ENCODE results near the gene HDDC3.

Gene HDDC3

DNA sequence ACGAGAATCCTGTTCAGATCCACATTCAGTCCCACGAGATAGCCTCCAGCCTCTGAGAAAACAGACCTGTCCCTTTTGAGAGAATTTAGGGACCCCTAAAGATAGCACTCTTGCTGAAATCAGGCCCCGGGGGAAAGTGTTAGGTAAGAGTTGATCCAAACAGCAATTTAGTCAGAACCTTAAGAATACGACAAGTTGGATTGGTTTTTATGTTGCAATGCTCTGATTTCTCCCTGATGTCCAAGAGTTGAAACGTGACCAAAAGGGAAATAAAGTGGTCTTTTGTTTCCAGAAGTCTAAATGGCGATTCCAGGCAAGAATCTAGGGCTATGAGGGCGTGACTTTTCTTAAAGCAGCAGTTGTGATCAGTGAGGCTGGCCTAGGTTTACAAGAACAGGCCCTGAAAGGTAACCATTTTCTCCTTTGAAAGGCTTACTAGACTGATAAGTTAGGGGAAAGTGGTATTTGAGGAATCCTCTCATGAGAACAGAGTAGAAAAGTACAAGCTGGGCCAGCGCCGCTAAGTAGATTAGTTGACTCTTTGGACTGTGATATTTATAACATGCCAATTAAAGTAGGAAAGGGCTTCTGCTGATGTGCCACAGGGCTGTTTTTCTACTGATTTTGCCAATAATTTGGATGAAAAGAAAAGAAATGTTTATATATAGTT lies 24.4 kb downstream of the HDDC3 start:
- DNase-seq = no peak

DNA sequence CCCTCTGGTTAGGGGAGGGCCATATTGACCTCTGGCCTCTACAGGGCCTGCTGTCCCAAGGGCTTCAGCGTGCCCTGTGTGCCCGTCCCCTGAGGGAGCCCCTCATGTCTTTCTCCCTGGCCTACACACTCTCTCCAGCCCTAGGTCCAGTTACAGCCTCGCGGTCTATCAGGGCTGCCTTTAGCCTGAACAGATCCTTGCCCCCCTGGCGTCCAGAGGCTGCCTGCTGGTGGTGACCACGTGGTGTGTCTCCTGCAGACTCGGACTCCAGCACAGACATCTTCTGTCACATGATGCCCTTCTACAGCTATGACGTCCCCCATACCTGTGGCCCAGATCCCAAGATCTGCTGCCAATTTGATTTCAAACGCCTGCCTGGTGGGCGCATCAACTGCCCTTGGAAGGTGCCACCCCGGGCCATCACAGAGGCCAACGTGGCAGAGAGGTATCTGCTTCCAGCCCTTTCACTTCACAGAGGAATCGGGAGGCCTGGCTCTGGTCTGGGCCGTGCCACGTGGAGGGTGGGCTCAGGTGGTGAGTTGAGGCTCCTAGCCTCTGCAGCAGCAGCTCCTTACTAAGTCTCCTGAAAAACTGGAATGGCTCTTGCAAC lies 25.2 kb downstream of the HDDC3 start:
- DNase-seq = no peak

DNA sequence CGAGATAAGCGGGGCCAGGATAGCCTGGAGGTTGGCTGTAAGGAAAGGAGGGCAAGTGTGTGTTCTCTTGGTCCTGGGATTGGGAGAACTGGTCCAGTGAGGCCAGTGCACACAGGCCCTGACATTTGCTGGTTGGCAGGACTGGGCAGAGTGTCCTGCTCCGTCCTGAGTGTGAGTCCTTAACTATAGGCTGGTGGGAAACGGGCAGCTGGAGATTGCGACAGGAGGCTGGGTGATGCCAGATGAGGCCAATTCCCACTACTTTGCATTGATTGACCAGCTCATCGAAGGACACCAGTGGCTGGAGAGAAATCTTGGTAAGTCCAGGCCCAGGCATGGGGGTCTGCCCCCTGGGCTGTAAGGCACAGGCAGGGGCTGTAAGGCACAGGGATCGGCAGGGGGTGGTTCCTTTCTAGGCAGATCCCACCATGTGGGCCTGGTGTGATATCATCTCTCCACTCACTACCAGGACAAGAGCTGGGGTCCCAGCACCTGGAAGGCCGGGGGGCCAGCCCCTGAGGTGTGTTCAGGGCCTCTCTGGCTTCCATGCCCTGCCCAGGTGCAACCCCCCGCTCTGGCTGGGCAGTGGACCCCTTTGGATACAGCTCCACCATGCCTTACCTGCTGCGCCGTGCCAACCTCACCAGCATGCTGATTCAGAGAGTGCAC lies 26.0 kb downstream of the HDDC3 start:
- no peak for DNase-seq

DNA sequence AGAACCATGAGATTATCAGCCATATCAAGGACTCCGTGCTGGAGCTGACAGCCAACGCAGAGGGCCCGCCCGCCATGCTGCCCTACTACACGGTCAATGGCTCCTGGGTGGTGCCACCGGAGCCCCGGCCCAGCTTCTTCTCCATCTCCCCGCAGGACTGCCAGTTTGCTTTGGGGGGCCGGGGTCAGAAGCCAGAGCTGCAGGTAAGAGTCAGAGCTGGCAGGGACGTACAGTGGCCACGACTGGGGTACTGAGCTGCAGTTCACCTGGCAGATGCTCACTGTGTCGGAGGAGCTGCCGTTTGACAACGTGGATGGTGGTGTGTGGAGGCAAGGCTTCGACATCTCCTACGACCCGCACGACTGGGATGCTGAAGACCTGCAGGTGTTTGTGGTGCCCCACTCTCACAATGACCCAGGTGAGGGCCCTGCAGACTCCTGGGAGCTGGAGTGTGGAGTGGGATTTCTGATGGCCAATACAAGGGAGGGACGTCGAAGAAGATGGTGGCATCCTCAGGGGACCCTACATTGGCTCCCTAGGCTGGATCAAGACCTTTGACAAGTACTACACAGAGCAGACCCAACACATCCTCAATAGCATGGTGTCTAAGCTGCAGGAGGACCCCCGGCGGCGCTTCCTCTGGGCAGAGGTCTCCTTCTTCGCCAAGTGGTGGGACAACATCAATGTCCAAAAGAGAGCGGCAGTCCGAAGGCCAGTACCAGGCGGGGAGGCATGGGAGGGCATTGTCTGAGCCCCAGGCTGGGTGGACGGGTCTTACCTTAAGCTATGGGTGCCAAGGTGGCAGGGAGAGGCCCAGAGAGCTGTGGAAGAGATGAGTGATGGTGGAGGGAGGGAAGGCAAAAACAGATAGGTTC lies 26.8 kb downstream of the HDDC3 start:
- DNase-seq = no peak

DNA sequence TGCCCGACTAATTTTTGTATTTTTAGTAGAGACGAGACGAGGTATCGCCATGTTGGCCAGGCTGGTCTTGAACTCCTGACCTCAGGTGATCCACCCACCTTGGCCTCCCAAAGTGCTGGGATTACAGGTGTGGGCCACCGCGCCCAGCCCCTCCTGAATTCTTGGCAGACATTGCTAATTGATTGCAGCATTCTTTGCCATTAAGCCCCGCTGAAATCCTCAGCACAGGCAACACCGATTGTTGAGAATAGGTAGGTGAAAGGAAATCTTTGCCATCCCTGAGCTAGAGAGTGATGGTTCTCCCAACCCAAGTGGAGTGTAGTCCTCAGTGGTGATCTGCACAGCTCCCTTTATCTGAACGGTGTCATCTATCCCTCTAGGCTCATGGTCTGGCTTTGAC lies 27.6 kb downstream of the HDDC3 start:
- no peak for DNase-seq

DNA sequence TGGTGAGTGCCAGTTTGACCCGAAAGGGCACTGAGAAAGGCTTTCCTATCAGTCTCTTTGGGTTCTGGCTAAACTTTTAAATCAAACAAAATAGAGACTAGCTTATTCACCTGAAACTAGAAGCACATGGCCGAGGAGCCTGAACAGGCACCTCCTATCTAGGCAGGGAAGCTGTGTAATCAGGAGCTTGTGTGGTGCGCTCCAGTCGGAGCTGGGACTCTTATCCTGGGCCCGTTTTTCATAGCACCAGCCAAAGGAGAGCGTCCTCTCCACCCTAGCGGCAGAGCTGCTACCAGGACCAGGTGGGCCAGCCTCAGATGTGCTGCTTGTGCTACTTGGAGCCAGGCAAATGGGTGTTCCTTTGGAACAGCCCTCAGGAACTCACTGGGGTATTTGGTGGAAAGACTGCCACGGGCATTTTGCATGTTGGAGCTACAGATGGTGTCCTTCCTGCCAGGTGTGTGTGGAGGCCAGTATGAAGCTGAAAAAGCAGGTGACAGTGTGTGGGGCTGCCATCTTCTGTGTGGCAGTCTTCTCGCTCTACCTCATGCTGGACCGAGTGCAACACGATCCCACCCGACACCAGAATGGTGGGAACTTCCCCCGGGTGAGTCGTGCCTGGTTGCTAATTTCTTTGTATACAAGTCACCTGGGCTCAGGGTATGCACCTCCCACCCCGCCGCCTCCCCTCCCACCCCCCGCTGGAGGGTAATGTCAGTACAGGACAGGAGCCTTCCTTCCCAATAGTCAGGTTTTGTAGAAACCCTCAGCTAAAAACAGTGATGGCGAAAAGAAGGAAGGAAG lies 28.4 kb downstream of the HDDC3 start:
- no peak for DNase-seq

DNA sequence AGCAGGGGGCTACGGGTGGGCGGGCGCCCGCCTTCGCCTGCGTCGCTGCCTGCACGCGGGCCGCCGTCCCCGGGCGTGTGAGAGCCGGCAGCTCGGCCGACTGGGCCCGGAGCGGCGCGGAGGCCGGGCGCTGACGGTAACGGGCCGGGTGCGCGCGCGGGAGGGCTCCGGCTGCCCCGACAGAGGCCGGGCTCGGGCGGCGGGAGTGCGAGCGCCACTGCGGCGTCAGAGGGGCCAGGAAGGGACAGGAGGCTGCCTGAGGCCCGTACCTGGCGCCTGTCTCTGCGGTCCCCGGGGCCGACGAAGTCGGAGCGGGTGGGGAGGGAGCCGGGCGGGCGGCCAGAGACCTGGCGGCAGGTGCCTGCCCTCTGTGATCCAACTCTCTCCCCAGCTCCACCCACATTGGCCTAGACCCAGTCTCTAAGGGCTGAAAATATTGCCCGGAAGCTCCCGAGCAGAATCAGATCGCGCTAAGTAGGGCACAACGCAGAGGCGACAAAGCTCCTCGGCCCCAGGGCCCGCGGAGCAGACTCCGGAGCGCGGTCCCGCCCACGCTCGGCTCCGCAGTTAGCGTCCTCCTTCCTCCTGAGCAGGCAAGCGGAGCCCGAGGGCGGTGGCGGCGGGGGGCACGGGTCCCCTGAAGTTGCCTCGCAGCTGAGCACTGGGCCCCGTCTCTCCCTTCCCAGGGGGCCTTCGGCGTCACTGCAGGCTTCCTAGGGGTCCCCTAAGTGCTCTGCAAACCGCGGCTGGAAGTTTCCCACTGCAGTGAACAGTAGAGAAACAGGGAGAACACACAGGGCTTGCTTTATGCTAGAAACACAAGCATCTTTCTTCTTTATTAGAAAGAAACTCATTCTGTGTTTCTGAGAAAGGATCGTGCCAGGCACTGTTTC lies 29.3 kb downstream of the HDDC3 start, which contains the start of gene MAN2A2:
TSS of gene MAN2A2 (plus strand) at position 463 of the 893 bp plus-strand sequence. CDS start 906 bp downstream, outside the sequence.
- peak; percentile 61 to 76 for DNase-seq

DNA sequence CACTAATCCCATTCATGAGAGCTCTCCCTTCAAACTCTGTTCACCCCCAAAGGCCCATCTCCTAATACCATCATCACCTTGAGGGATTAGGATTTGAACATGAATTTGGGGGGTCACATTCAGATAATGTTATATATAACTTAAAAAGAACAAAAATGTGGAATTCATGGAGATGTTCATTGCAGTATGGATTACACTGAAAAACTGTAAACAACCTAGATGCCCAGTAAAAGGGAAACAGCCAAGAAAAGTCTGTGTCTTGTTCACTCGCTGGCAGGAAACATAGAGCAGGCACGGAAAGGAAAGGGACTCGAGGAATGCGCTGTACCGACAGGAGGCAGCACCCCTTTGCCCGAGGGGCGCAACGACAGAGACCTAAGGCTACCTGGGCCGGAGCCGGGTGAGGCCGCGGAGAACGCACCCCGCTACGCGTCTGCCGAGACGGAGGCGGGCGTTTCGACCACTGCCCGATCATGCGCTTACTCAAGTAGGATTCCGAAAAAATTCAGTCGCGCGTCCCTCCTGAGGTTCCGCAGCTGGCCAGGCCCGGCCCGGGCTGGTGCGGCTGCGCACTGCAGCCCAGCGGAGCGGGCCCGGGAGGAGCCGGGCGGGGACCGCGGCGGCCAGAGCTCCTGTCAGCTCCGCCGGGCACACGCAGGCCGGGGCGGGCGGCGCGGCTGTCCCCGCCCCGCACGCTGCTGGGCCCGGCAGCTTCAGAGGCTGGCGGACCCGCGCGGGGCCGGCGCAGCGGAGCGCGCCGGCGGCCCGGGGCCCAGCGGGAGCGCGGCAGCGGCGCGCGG lies 30.1 kb downstream of the HDDC3 start:
- DNase-seq = peak; percentile 73 to 74

DNA sequence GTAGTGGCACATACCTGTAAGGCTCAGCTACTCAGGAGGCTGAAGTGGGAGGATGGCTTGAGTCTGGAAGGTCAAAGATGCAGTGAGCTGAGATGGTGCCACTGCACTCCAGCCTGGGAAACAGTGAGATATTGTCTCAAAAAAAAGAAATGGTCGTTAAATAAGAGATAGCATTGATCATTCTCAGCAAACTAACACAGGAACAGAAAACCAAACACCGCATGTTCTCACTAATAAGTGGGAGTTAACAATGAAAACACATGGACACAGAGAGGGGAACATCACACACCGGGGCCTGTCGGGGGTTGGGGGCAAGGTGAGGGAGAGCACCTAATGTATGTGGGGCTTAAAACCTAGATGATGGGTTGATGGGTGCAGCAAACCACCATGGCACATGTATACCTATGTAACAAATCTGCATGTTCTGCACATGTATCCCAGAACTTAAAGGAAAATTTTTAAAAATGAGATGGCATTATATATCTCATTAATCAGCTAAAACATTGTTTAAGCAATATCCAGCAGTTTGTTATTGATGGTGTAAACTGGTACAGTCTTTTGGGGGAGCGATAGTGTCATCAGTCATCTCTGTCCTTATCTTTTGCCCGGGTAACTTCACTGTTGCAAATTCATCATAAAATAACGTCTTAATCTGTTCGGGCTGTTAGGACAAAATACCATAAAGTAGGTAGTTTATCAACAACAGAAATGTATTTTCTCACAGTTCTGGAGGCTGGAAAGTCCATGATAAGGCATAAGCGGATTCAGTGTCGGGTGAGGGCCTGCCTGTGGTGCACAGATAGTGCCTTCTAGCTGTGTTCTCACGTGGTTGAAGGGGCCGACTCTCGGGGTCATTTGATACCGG lies 30.9 kb downstream of the HDDC3 start:
- DNase-seq = no peak

DNA sequence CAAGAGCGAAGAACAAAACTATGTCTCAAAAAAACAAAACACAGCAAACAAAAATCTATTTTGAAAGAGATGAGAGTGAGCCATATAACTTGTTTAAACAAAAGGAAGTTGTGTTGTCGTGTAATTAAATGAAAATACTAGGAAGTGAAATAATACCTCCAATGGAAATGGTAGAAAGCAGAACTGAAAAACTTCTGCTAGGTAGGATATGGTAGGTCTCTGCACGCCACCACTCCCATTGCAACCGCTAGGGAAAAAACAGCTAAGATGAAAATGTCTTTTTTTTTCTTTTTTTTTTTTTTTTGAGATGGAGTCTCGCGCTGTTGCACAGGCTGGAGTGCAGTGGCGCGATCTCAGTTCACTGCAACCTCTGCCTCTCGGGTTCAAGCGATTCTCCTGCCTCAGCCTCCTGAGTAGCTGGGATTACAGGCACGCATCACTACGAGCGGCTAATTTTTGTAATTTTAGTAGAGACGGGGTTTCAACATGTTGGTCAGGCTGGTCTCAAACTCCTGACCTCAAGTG lies 35.2 kb downstream of the HDDC3 start:
- DNase-seq = peak in 1 of 2 donors; percentile 16

DNA sequence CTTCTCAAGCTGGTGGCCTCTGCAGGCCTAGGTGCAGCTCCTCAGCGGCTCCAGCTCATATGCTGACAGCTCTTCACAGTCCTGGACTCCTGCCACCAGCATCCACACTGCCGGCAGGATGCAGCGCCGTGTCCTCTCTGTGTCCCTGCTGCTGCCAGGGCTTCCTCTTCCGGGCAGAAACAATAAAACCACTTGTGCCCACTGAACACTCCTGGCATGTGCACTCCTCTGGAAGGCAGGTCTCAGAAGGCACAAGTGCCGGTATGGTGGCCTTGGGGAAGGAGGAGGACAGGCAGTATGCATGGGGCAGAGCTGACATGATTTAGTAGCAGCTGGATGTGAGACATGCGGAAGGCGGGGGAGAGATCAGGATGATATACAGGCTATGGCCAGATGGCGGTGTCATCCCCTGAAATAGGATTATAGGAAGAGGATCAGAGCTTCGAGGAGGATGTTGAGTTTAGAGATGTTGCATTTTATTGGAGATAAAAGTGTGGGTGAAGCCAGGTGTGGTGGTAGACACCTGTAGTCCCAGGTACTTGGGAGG lies 36.7 kb downstream of the HDDC3 start:
- no peak for DNase-seq

DNA sequence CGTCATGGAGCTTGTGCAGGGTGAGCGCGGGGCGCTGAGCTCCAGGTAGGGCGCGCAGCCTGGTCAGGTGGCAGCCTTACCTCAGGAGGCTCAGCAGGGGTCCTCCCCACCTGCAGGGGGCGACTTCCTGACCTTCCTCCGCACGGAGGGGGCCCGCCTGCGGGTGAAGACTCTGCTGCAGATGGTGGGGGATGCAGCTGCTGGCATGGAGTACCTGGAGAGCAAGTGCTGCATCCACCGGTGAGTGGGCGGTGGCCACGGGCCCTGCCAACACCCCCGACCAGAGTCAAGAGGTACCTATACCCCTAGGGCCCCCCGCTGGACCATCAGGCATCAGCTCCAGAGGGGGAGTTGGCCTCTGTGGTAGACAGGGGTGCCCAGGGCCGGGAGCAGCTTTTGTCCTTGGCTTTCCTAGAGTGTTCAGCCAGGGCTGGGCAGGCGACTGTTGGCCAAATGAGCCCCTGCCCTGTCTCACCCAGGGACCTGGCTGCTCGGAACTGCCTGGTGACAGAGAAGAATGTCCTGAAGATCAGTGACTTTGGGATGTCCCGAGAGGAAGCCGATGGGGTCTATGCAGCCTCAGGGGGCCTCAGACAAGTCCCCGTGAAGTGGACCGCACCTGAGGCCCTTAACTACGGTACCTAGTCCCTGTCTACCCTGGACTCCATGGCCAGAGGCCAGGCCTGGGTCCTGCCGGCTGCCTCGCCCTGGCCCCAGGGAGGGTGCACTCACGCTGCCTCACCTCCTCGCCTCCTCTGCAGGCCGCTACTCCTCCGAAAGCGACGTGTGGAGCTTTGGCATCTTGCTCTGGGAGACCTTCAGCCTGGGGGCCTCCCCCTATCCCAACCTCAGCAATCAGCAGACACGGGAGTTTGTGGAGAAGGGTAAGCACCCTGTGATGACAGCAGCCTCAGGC lies 38.9 kb downstream of the HDDC3 start:
- no peak for DNase-seq

DNA sequence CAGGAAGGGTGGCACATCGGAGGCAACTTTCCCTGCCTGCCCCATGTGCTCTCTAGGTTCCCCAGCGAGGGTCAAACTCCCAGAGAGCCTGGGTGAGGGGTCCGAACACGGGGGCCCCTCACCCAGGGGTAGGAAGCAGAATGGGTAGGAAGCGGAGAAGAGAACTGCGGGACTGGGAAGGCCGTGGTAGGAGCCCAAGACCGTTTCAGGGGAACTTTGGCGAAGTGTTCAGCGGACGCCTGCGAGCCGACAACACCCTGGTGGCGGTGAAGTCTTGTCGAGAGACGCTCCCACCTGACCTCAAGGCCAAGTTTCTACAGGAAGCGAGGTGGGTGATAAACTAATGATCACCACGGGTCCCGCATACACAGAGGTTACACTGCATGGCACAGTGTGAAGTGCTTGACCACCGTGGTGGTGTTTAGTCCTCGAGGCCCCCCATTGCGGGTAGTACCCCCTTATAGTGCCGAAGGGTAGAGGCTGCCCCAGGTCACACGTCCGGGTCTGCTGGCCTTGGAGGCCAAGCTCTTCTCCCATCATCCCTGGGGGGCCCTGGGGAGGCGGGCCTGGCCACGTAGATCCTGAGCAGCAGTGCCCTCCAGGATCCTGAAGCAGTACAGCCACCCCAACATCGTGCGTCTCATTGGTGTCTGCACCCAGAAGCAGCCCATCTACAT lies 39.7 kb downstream of the HDDC3 start:
- no peak for DNase-seq

DNA sequence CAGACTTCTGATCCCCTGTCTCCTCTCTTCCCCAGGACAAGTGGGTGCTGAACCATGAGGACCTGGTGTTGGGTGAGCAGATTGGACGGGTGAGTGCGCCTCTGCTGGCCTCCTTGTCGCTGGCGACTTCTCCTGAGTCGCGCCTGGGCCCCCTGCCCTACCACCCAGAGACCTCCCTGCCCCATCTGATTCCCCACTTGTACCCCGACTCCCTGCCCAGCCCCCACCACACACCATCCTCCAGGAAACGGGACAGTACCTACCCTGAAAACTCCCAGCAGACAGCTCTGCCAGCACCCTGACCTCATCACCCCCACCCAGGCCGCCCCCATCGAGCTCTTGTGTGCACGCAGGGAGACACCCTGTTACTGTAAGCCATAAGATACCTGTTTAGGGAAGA lies 40.3 kb downstream of the HDDC3 start:
- no peak for DNase-seq

DNA sequence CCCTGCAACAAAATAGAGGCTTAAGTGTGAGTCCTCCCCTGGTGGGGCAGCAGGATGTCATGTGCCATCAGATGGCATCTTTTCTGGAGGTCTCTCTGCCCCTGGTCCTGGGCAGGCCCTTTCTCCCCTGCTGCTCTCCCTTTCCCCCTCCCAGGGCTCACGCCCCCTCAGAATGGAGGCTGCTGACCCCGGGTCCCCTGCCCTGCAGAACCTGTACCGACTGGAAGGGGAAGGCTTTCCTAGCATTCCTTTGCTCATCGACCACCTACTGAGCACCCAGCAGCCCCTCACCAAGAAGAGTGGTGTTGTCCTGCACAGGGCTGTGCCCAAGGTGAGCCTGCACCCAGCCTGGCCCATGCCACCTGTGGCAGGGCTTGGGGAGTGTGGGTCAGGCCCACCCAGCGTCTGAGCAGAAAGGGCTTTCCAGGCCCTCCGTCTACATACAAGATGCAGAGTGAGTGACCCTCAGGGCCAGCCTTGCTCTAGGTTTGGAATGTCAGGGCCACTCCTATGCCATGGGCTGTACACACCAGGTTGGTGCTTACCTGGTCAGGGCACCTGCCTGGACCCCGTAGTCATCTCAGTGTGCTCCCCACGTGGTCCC lies 40.9 kb downstream of the HDDC3 start:
- DNase-seq = no peak

DNA sequence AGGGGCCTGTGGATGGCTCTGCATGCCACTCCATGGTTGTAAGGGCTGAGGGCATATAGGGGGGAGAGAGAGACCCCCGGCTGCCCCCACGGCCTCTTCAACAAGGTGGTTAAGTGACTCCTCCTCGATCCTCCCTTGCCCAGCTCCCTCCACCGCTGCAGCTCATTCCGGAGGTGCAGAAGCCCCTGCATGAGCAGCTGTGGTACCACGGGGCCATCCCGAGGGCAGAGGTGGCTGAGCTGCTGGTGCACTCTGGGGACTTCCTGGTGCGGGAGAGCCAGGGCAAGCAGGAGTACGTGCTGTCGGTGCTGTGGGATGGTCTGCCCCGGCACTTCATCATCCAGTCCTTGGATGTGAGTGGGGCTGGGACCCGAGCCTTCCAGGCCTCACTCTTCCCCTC lies 41.5 kb downstream of the HDDC3 start:
- DNase-seq = no peak
